H1 (cell line): ENCODE results near the gene NRXN3.

Experiments used
- BRCA1 ChIP-seq: IDR thresholded peaks from 2 replicates; pipeline ENCODE4 v1.6.1; 2012; ENCODE audit warnings: low read depth, low read length, improper control_type of control experiment
- CBX8 ChIP-seq: fragments of 300-800, 300-1000 bp; sonication (generic); IDR thresholded peaks from 2 replicates; pipeline ENCODE4 v1.7.1; 2016; ENCODE audit warnings: low read depth, low read length, borderline replicate concordance
- CEBPB ChIP-seq: IDR thresholded peaks from 2 replicates; pipeline ENCODE4 v1.6.1; 2012; ENCODE audit warnings: low read depth, low read length
- CTCF ChIP-seq, 3 experiments: IDR thresholded peaks; 1 replicate in 2 of 3; 2 replicates in 1 of 3; pipeline versions ENCODE4 v1.5.1 to v1.6.1; 2011; ENCODE audit warnings: low read length in 3 of 3, mild to moderate bottlenecking in 3 of 3, inconsistent platforms in 2 of 3, low read depth in 1 of 3, moderate library complexity in 1 of 3; ENCODE audit not compliant: insufficient read depth in 1 of 3; ENCODE audit errors: control extremely low read depth in 1 of 3
- PHF8 ChIP-seq: fragments of 200-600 bp; sonication (generic); conservative IDR thresholded peaks from 2 replicates; pipeline ENCODE4 v1.7.1; 2012; ENCODE audit warnings: low read depth, mild to moderate bottlenecking, inconsistent platforms, low read length, moderate library complexity
- RFX5 ChIP-seq: IDR thresholded peaks from 2 replicates; pipeline ENCODE4 v1.6.1; 2011; ENCODE audit warnings: low read depth, low read length, improper control_type of control experiment, borderline replicate concordance
- TCF12 ChIP-seq: IDR thresholded peaks from 2 replicates; pipeline ENCODE4 v1.6.1; 2011; ENCODE audit warnings: low read depth, mild to moderate bottlenecking, low read length

DNA sequence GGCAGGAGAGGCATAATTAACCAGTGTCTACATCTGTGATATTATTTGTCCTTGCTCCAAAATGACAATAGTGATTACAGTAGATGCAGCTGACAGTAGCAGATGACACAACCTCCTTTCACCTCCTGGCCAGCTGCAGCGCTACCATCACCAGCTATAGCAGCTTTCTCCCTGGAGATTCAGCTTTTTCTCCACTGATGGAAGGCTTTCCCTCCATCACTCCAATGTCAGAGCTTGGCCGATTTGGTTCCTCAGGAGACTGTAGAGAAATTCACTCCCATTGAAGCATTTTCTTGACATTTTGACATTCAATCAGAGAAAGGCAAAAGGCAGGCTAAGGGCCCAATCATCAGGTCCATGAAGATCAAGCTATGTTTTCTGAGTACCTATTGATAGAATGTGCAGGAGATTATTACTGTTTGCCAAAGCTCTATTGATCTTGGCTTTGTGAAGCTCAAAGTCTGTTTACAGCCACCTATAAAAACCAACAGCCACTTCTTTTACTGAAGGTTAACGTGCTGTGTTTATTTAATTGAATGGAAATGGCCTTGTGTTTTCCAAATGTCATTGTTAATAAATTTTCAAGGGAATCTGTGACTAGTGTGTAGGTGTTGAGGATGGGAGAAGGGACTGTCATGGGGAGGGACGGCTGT lies 1256.1 kb downstream of the NRXN3 start:
- no peak for TF ChIP-seq CEBPB
- TF ChIP-seq CBX8, result no peak
- TF ChIP-seq CTCF (IDR thresholded peaks at IDR 0.05; ENCODE audit: control extremely low read depth in 1 of 3, insufficient read depth in 1 of 3, low read depth in 1 of 3, low read length in 3 of 3), result no peak
- no peak for TF ChIP-seq TCF12
- TF ChIP-seq BRCA1, result no peak
- TF ChIP-seq RFX5, result no peak
- no peak for TF ChIP-seq PHF8
